ENCODE data around the gene SCN1B.

DNA sequence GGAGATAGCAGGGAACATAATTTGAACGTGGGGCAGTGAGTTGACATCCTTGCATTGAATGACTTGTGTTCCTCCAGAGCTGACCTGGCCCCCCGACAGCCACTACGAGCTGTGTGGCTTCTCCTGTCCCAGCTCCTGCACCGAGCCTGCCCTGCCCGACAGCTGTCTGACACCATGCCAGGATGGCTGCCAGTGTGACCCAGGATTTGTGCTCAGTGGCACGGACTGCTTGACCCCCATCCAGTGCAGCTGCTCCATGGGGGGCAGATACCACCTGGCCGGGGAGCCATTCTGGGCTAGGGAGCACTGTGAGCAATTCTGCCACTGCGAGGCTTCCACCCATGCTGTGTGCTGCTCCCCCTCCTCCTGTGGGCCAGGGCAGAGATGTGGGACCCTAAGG, 56.2 kb downstream of the SCN1B start:
- TF ChIP-seq MXI1 (conservative IDR thresholded peaks at IDR 0.05; ENCODE audit: poor library complexity, severe bottlenecking) (no peak), POLR2AphosphoS5 (IDR thresholded peaks at IDR 0.05) (no peak), EZH2 (IDR thresholded peaks at IDR 0.05; ENCODE audit: borderline replicate concordance, insufficient read depth, low read length, poor library complexity, severe bottlenecking) (no peak), EP300 (conservative IDR thresholded peaks at IDR 0.05; ENCODE audit: poor library complexity, severe bottlenecking) (no peak), SMC3 (conservative IDR thresholded peaks at IDR 0.05; ENCODE audit: poor library complexity) (no peak), RAD21 (conservative IDR thresholded peaks at IDR 0.05) (no peak)
- TF ChIP-seq, protein P1, sequence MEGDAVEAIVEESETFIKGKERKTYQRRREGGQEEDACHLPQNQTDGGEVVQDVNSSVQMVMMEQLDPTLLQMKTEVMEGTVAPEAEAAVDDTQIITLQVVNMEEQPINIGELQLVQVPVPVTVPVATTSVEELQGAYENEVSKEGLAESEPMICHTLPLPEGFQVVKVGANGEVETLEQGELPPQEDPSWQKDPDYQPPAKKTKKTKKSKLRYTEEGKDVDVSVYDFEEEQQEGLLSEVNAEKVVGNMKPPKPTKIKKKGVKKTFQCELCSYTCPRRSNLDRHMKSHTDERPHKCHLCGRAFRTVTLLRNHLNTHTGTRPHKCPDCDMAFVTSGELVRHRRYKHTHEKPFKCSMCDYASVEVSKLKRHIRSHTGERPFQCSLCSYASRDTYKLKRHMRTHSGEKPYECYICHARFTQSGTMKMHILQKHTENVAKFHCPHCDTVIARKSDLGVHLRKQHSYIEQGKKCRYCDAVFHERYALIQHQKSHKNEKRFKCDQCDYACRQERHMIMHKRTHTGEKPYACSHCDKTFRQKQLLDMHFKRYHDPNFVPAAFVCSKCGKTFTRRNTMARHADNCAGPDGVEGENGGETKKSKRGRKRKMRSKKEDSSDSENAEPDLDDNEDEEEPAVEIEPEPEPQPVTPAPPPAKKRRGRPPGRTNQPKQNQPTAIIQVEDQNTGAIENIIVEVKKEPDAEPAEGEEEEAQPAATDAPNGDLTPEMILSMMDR (IDR thresholded peaks at IDR 0.05; ENCODE audit: poor library complexity, severe bottlenecking), result no peak
- TF ChIP-seq, protein P2, sequence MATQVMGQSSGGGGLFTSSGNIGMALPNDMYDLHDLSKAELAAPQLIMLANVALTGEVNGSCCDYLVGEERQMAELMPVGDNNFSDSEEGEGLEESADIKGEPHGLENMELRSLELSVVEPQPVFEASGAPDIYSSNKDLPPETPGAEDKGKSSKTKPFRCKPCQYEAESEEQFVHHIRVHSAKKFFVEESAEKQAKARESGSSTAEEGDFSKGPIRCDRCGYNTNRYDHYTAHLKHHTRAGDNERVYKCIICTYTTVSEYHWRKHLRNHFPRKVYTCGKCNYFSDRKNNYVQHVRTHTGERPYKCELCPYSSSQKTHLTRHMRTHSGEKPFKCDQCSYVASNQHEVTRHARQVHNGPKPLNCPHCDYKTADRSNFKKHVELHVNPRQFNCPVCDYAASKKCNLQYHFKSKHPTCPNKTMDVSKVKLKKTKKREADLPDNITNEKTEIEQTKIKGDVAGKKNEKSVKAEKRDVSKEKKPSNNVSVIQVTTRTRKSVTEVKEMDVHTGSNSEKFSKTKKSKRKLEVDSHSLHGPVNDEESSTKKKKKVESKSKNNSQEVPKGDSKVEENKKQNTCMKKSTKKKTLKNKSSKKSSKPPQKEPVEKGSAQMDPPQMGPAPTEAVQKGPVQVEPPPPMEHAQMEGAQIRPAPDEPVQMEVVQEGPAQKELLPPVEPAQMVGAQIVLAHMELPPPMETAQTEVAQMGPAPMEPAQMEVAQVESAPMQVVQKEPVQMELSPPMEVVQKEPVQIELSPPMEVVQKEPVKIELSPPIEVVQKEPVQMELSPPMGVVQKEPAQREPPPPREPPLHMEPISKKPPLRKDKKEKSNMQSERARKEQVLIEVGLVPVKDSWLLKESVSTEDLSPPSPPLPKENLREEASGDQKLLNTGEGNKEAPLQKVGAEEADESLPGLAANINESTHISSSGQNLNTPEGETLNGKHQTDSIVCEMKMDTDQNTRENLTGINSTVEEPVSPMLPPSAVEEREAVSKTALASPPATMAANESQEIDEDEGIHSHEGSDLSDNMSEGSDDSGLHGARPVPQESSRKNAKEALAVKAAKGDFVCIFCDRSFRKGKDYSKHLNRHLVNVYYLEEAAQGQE (IDR thresholded peaks at IDR 0.05; ENCODE audit: borderline replicate concordance), result no peak

All from neural cell (in vitro differentiated cells).